GM19468 (cell line): ENCODE measurements around the gene UBASH3B.

ENCODE experiments used
- ATAC-seq: cut with Tn5 transposase; IDR thresholded peaks from one replicate; pipeline ENCODE4 v1.9.1; 2021; ENCODE audit warnings: mild to moderate bottlenecking, moderate library complexity, moderate number of reproducible peaks; ENCODE audit not compliant: unreplicated experiment; ENCODE audit errors: extremely low read depth

Gene UBASH3B

GRCh38 chr11:122749005-122749687 is 93.6 kb downstream of the UBASH3B start:
- ATAC-seq, result peak; percentile 55

- no peak for ATAC-seq
These were observed 94.5 kb downstream of the UBASH3B start for GRCh38 chr11:122750049-122750448.

DNA sequence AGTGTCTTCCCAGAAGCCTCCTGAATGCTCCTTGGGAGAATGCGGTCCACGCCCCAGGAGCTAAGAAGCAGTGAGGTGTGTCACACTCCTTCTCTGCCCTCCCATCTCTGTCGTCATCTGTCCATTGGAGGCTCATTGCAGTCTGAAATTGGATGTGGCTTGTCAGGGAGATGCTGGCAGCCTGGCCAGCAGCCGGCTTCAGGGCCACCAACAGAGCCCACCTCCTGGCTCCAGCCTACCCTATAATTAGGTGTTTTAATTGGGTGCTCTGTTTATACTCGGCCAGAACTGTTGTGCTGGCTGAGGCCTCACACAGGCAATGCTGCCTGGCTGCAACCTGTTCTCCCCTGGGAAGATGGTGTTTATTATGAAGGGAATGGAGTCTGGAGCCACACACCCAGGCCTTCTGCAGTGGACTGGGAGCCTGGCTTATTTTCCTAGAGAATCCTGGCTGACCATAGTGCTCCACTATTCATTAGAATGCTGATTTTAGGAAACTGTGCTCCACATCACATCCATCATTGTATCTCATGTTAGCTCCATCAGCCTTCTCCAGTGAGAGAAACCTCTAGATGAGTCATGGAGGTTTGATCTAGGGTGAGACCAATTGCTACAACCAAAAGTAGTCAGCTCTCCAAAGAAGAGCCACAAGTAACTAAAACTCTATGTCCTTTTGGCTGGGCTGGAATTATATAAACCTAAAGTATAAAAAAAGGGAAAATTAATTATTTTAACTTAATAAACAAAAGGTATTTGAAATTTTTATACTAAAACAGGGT is 96.0 kb downstream of the UBASH3B start:
- no peak for ATAC-seq

- ATAC-seq, result no peak
These were observed 98.5 kb downstream of the UBASH3B start for GRCh38 chr11:122754028-122754427.

DNA sequence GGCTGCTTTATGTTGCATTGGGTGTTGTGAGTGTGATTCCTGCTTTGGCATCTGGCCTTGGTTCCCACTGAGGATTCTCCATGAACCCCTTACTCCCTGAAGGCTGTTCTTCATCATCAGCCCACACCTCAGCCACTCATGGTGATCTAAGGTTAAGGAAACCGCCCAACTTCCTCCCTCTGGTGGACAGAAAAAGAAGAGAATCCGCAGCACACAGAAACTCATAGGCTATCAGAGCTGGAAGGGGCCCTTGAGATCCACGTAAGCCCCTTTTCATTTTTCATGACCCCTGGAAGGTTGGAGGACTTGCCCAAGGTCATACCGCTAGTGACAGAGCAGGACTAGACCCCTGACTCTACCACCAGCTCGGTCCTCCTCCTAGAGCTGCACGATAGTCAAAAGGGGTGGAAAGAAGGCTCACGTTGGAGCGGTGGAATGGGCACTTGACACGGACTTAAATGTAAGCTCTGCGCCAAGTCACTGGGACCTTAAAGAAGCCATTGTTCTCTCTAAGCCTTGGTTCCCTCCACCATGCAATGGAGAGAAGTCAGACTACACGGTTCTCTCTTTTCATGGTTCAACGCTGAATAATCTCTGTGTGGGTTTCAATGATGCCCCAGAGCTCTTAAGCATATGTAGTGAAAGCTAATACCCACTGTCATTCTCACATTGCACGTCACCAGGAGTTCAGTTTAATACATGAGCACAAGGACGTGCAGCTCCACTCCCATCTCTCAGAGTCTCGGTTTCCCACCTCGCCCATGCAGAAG is 99.2 kb downstream of the UBASH3B start:
- ATAC-seq, result no peak

DNA sequence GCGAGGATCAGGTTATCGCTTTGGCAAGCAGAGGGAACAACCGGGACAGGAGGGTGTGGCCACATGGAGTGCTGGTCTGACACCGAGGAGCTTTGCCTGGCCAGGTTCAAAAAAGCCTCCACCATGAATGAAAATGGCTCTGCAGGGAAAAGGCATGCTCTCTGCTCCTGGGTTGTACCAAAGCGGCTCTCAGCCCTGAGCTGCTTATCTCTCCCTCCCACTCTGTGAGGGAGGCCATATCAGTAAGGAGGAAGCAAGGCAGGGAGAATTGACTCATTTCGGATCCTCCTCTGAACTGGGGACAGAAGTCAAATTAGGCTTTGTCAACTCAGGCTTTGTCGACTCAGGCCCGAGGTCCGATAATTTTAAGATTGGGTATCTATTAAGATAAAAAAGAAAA is 99.9 kb downstream of the UBASH3B start:
- no peak for ATAC-seq

DNA sequence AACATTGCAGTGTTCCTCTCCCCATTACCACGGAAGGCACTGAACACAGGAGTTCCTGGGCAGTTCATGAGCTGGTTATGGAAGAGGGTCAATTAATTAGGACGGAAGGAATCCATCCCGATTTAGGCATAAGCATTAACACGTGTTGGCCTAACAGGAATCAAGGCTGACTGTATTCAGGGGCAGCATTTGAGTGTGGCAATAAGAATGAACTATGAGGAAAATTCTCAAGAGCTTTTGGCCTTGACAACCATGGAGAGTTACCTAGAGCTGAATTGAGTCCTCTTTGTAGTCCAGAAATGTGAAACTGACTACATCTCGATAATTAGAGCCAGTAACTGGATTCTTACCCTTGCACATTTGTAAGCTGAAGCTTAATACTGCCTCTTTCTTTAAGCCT is 100.4 kb downstream of the UBASH3B start:
- ATAC-seq, result no peak

DNA sequence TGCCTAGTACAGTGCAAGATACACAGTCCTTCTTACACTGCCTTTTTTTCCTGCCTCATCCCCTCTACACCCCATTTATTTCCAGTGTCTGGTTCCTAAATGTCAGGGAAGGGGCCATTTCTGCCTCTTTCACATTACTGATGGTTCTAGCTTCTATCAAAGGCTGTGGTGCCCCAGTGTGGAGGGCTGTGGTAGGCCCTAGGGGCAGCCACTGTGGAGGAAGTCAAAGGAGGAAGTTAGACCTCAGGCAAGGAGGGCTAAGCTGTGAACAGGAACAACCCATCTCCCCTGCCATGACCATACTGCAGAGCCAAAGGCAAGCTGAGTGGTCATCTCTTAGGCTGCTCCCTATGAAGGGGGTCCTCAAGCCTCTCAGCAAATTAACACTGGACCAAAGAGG is 100.9 kb downstream of the UBASH3B start:
- ATAC-seq, result no peak

DNA sequence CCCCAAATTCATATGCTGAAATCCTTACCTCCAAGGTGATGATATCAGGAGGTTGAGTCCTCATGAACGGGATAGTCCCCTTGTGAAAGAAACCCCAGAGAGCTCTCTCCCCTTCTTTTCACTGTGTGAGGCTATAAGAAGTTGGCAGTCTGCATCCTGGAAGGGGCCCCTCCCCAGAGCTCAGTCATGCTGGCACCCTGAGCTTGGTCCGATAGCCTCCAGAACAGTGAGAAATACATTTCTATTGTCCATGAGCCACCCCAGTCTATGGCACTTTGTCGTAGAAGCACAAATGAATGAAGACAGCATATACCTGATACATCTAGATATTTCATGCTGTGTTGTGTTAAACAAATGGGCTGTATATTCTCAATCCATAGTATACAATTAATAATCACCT is 101.7 kb downstream of the UBASH3B start:
- ATAC-seq, result no peak

DNA sequence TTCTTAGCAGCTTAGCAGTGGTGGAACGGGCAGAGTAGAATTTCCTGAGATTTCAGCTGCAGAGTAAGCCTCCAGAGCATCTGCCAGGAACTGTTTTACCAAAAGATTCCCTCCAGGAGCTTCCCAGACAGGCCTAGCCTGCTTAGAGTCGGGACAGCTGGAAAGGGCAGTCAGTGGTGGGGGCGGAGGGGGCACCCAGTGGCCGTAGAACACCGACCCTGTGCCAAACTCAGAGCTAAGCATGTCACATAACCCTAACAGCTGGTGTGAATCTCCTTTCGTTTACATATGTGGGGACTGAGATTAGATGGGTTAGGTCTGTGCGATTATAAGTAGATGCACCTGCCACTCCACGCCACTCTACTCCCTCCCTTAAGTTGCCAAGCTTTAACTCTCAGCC is 102.8 kb downstream of the UBASH3B start:
- no peak for ATAC-seq

GRCh38 chr11:122758974-122759373 is 103.5 kb downstream of the UBASH3B start:
- no peak for ATAC-seq

- ATAC-seq, result no peak
These were observed 107.6 kb downstream of the UBASH3B start for GRCh38 chr11:122763108-122763507.

DNA sequence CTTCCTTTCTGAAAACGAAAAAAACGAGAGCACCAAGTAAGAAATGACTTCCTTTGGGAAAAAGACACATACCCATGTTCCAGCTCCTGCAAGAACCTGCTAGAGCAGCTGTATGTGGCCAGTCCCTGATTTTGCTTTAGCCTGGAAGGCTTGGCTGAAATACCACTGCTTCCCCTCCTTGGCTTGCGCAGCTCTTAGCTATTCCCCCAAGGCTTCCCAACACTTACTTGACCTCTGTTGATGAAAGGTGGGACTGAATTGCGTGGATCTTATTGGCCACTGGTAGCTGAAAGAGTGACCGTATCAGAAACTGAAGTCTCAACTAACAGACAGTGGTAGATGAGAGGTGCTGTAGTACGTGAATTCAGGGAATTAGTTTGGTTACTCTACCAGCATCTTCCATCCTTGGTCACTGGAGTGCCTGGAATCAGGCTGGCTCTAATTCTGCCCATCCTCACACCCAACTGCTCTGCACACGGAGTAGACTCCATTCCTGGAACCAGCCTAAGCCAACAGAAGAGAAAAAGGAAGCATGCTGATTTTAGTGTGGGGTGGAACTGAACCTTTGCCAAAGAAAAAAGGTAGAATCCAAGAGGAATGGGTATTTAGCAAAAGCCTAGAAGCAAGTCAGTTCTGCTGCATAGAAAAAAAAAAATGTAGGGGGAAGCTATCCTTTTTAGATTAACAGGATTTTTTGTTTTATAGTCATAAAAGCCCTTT is 109.0 kb downstream of the UBASH3B start:
- no peak for ATAC-seq

DNA sequence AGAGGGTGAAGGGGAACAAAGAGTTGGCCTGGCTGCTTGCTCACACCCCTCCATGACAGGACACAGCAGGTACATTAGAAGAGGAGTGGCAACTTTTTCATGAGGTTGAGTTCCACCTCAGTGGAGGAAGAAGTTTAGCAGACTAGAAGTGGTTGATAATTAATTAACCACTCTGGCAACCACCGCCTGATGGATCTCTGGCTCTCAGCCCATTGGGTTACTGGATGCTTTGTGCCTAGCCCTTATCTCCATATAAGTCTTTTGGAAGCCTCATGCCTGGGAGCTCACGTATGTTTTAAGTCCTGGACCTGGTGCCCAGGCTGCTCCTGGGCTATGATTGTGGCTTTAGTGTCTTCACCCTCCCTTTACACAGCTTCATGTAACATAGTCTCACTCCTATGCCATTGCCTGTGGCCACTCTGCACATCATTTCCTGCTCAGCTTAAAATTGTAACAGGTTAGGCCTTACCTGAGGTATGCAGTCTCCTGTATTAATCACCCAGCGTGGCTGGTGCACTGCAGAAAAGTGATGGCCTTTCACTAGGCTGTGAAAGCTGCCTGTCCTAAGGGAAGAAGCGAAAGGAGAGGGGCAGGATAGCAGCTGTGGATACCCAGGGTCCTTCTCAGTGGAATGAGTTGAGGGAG is 110.1 kb downstream of the UBASH3B start:
- no peak for ATAC-seq

DNA sequence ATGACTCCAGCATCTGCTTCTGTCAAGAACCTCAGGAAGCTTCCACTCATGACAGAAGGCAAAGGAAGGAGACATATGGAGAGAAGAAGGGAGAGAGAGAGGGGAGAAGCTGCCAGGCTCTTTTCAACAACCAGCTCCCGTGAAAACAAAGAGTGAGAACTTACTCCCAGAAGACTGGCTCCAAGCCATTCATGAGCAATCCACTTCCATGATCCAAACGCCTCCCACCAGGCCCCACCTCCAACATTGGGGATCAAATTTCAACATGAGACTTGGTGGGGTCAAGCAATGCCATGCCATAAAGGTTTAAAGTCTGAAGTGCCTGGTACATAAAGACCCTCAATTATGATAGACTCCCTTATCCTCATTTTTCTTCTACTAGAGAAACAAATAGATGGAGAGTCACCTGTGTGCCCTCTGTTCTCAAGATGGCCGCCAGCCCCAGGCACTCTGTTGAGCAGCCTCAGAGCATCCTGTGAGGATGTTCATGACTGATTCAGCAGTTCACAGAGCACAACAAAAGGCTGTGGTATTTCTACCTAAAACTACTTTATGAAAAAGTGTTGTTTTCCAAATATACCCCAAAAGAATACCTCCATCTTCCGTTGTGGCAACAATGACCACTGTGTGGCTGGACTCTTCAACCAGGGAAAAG is 113.7 kb downstream of the UBASH3B start:
- ATAC-seq, result no peak

- no peak for ATAC-seq
These were observed 117.4 kb downstream of the UBASH3B start for GRCh38 chr11:122772945-122773344.

DNA sequence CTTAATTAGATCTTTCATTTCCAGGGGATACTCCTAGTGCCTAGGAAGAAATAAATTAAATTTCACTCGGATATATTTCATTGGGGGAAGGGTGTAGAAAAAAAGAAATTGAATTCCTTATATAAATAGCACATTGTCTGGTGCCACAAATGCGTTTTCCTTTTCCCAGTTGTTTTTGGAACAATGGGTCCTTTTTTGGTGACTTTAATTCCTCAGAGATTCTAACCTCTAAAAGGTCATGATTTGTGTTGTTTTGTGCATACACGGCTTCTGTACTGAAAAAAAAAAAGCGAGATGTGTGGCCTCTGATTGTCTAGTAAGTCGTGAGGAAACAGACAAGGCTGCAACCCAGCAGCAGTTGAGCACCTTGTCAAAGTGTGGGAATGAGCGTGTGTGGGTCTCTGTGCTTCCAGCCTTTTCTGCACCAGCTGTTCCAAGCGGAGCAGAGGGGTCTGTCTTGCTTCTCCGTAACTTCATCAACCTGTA is 118.3 kb downstream of the UBASH3B start:
- ATAC-seq, result no peak

DNA sequence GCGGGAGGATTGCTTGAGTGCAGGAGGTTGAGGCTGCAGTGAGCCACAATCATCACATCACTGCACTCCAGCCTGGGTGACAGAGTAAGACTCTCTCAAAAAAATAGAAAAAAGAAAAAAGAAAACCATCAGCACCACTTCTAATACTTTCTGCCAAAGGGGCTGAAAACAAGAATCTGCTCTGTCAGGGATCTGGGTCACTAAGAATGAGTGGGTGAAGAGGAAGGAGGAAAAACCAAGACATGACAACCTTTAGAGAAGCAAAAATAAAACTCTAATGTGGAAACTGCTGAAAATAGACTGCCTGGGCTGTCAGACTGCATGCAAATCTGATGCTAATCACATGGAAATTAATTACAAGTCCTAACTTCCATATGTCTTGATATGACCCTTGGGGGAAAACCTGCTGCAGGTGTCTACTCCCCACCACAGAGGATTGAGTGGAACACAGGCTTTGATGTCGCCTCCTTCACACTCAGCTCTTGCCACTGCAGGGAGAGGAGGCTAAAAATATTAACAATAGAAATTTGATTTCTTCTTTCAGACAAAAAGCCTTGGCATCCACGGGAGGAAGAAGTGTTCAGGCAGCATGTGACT is 120.3 kb downstream of the UBASH3B start:
- ATAC-seq, result no peak

- no peak for ATAC-seq
These were observed 121.0 kb downstream of the UBASH3B start for GRCh38 chr11:122776546-122776945.
